Panc1 (cell line): ENCODE measurements around the gene SH3PXD2A. TPM values are rescaled to one million over a fixed set of nuclear protein-coding genes. Genes with fewer than 3 reads are reported as not detected.

Experiments used
- ATAC-seq: fragments of 200-7000 bp; cut with Tn5 transposase; 2 replicates; pipeline ENCODE4 v1.9.1; 2020; ENCODE audit warnings: mild to moderate bottlenecking, moderate library complexity
- BruUV-seq: library from RNA; stranded (reverse); fragments of 400-500 nt; replicated peaks from 2 replicates; lab custom pipeline; 2021; lab: Mats Ljungman, UMichigan
- CTCF ChIA-PET: fragments of 300-600 bp; sonication (Branson Sonifier 250); formaldehyde crosslinking; loops from one replicate; lab custom pipeline; 2022; ENCODE audit warnings: antibody characterized with exemption; lab: Charles Lee
- POLR2A ChIA-PET: fragments of 300-600 bp; sonication (Branson Sonifier 250); formaldehyde crosslinking; loops from one replicate; lab custom pipeline; 2022; ENCODE audit warnings: antibody characterized with exemption; lab: Charles Lee
- DNase-seq: peaks from one replicate; pipeline ENCODE4 v3.0.0-alpha.2; 2010; ENCODE audit warnings: low read depth, low spot score
- H3K27ac ChIP-seq: 2 replicates; pipeline ENCODE4 v1.5.1; 2011; ENCODE audit warnings: mild to moderate bottlenecking, low read length, inconsistent platforms
- H3K27me3 ChIP-seq: fragments of 200-500 bp; sonication (Bioruptor generic); 2 replicates; pipeline ENCODE4 v1.6.0; 2014; ENCODE audit warnings: low read length, inconsistent platforms; ENCODE audit not compliant: control insufficient read depth, insufficient read depth
- H3K36me3 ChIP-seq: fragments of 200-500 bp; sonication (Bioruptor generic); 2 replicates; pipeline ENCODE4 v1.5.1; 2014; ENCODE audit warnings: inconsistent platforms, mild to moderate bottlenecking, low read length, moderate library complexity; ENCODE audit not compliant: control insufficient read depth, insufficient read depth
- H3K4me1 ChIP-seq: 2 replicates; pipeline ENCODE4 v1.5.1; 2011; ENCODE audit warnings: inconsistent platforms, mild to moderate bottlenecking, low read length, moderate library complexity; ENCODE audit not compliant: control insufficient read depth, insufficient read depth
- H3K4me3 ChIP-seq, 2 experiments: 2 replicates each; pipeline ENCODE4 v1.5.1; 2011 to 2012; ENCODE audit warnings: low read depth in 2 of 2, low read length in 2 of 2, mild to moderate bottlenecking in 2 of 2, inconsistent platforms in 1 of 2, moderate library complexity in 1 of 2
- H3K9me3 ChIP-seq: fragments of 200-500 bp; sonication (Bioruptor generic); 2 replicates; pipeline ENCODE4 v1.5.1; 2014; ENCODE audit warnings: low read depth, mild to moderate bottlenecking, inconsistent platforms, low read length, moderate library complexity; ENCODE audit not compliant: control insufficient read depth, insufficient read depth
- CTCF ChIP-seq: fragments of 450-650 bp; IDR thresholded peaks from 2 replicates; pipeline ENCODE4 v1.5.1; 2017; ENCODE audit warnings: mild to moderate bottlenecking
- POLR2AphosphoS5 ChIP-seq: IDR thresholded peaks from 2 replicates; pipeline ENCODE4 v1.6.1; 2012; ENCODE audit warnings: mild to moderate bottlenecking, low read depth, low read length, moderate library complexity
- REST ChIP-seq, 2 experiments: IDR thresholded peaks; 2 replicates each; pipeline ENCODE4 v1.6.1; 2011 to 2012; ENCODE audit warnings: low read depth in 2 of 2, control low read depth in 1 of 2, low read length in 1 of 2, mild to moderate bottlenecking in 1 of 2, moderate library complexity in 1 of 2; ENCODE audit not compliant: insufficient read depth in 1 of 2
- SIN3A ChIP-seq: IDR thresholded peaks from 2 replicates; pipeline ENCODE4 v1.6.1; 2012; ENCODE audit warnings: low read depth, mild to moderate bottlenecking, low read length, moderate library complexity, borderline replicate concordance; ENCODE audit not compliant: insufficient read depth
- TCF7L2 ChIP-seq: IDR thresholded peaks from 2 replicates; pipeline ENCODE4 v1.6.1; 2011; ENCODE audit warnings: mild to moderate bottlenecking, low read depth, low read length, inconsistent platforms
- in situ Hi-C: cut with HindIII; loops from 2 replicates; pipeline ENCODE4 v1.10.0; 2016; ENCODE audit warnings: low sequenced_read_pairs, low pct_unique_long_range_greater_than_20kb
- intact Hi-C: fragments of 100-400 bp; cut with micrococcal nuclease; formaldehyde crosslinking; loops from one replicate; pipeline ENCODE4 v1.10.0; 2022; ENCODE audit not compliant: unreplicated experiment
- total RNA-seq: library from RNA; stranded (reverse); gene quantifications from one replicate; pipeline ENCODE4 v1.2.1, GENCODE V29; 2021; ENCODE audit not compliant: unreplicated experiment

SH3PXD2A gene
- total RNA-seq, 1 experiment from 2014 or later: 5.7 TPM

GRCh38 chr10:103602852-103603155, 252.6 kb downstream of the SH3PXD2A start:
- ChIA-PET POLR2A (no interaction called here), CTCF (no interaction called here)
- no peak overlapping the region for H3K4me3 ChIP-seq

GRCh38 chr10:103602028-103602851, 253.1 kb downstream of the SH3PXD2A start:
- ATAC-seq (no peak), DNase-seq (no peak)
- intact Hi-C loops (no loop called here), in situ Hi-C loops (no loop called here)
- H3K4me3 ChIP-seq: no peak overlapping the region
- no peak overlapping the region for H3K27ac ChIP-seq
- no peaks in the 10 kb centered on the region for H3K4me1 ChIP-seq
- no TSS peak for BruUV-seq
- CTCF ChIA-PET: no interaction called here
- POLR2A ChIA-PET: no interaction called here
- no peaks in the 10 kb centered on the region for H3K27me3 ChIP-seq
- H3K9me3 ChIP-seq: no peaks in the 10 kb centered on the region
- TF ChIP-seq POLR2AphosphoS5: no peak
- no peak for TF ChIP-seq REST (IDR thresholded peaks at IDR 0.05; ENCODE audit: insufficient read depth in 1 of 2, low read depth in 2 of 2, low read length in 1 of 2)
- TF ChIP-seq TCF7L2: no peak
- no peak for TF ChIP-seq CTCF
- no peak for TF ChIP-seq SIN3A
- no peaks in the 10 kb centered on the region for H3K36me3 ChIP-seq

More at GRCh38 chr10:103602852-103603155, 252.6 kb downstream of the SH3PXD2A start:
- H3K4me1 ChIP-seq: no peaks in the 10 kb centered on the region
- H3K27me3 ChIP-seq: no peaks in the 10 kb centered on the region
- no peaks in the 10 kb centered on the region for H3K36me3 ChIP-seq
- intact Hi-C loops: no loop called here
- DNase-seq (no peak), ATAC-seq (no peak)
- no peak for TF ChIP-seq REST (IDR thresholded peaks at IDR 0.05; ENCODE audit: insufficient read depth in 1 of 2, low read depth in 2 of 2, low read length in 1 of 2)
- no peak for TF ChIP-seq SIN3A
- no peak for TF ChIP-seq CTCF
- TF ChIP-seq TCF7L2: no peak
- no peak for TF ChIP-seq POLR2AphosphoS5
- no peaks in the 10 kb centered on the region for H3K9me3 ChIP-seq
- H3K27ac ChIP-seq: no peak overlapping the region
- in situ Hi-C loops: no loop called here
- no TSS peak for BruUV-seq
